HEK293 (cell line): ENCODE measurements around the gene CYP4V2.

Experiments used
- CTCF ChIA-PET: fragments of 350-600 bp; formaldehyde crosslinking; extraction: SDS; loops from one replicate; lab custom pipeline; 2021; ENCODE audit warnings: antibody characterized with exemption; lab: Yijun Ruan, JAX
- POLR2A ChIA-PET: fragments of 300-600 bp; formaldehyde crosslinking; extraction: SDS; loops from one replicate; lab custom pipeline; 2020; ENCODE audit warnings: antibody characterized with exemption, inconsistent platforms; lab: Yijun Ruan, JAX
- H3K27ac ChIP-seq: fragments of 200-500 bp; sonication (Bioruptor generic); 2 replicates; pipeline ENCODE4 v1.5.1; 2014; ENCODE audit warnings: low read depth, low read length, control low read depth, inconsistent platforms; ENCODE audit errors: extremely low read depth
- H3K36me3 ChIP-seq, 2 experiments: fragments of 200-500 bp in 1 of 2; sonication (Bioruptor generic) in 1 of 2; 1 replicate in 1 of 2; 2 replicates in 1 of 2; pipeline ENCODE4 v1.5.1; 2014 to 2017; ENCODE audit warnings: inconsistent platforms in 2 of 2, low read length in 2 of 2; ENCODE audit not compliant: control insufficient read depth in 2 of 2, insufficient read depth in 1 of 2
- H3K4me1 ChIP-seq: fragments of 200-500 bp; sonication (Bioruptor generic); 2 replicates; pipeline ENCODE4 v1.5.1; 2014; ENCODE audit warnings: mild to moderate bottlenecking, low read length, inconsistent platforms; ENCODE audit not compliant: control insufficient read depth, insufficient read depth
- H3K4me3 ChIP-seq: 2 replicates; pipeline ENCODE4 v1.5.1; 2011; ENCODE audit warnings: low read depth, mild to moderate bottlenecking, control low read depth, low read length, moderate library complexity
- H3K9me3 ChIP-seq: fragments of 200-500 bp; sonication (Bioruptor generic); 2 replicates; pipeline ENCODE4 v1.5.1; 2014; ENCODE audit warnings: low read depth, low read length, inconsistent platforms; ENCODE audit not compliant: control insufficient read depth, insufficient read depth
- EGR2 ChIP-seq: fragments of 450-650 bp; formaldehyde crosslinking; IDR thresholded peaks from 2 replicates; pipeline ENCODE4 v1.5.1; 2016; ENCODE audit warnings: low read depth, missing biosample characterization, missing genetic modification characterization
- HOXD13 ChIP-seq: sonication (generic); formaldehyde crosslinking; IDR thresholded peaks from 2 replicates; pipeline ENCODE4 v1.8.0; 2022; ENCODE audit warnings: missing genetic modification reagents, borderline replicate concordance
- KLF10 ChIP-seq: fragments of 450-650 bp; IDR thresholded peaks from 2 replicates; pipeline ENCODE4 v1.5.1; 2018; ENCODE audit warnings: missing biosample characterization, mild to moderate bottlenecking, missing genetic modification characterization
- OSR2 ChIP-seq: fragments of 450-650 bp; formaldehyde crosslinking; IDR thresholded peaks from 2 replicates; pipeline ENCODE4 v1.5.1; 2016; ENCODE audit warnings: missing biosample characterization, missing genetic modification characterization
- SCRT2 ChIP-seq: fragments of 450-650 bp; formaldehyde crosslinking; IDR thresholded peaks from 2 replicates; pipeline ENCODE4 v1.5.1; 2016; ENCODE audit warnings: missing biosample characterization, missing genetic modification characterization
- YY2 ChIP-seq: fragments of 450-650 bp; formaldehyde crosslinking; IDR thresholded peaks from 2 replicates; pipeline ENCODE4 v1.5.1; 2016; ENCODE audit warnings: missing biosample characterization, missing genetic modification characterization
- ZBTB17 ChIP-seq: fragments of 450-650 bp; formaldehyde crosslinking; IDR thresholded peaks from 2 replicates; pipeline ENCODE4 v1.5.1; 2016; ENCODE audit warnings: missing biosample characterization, missing genetic modification characterization
- ZFHX2 ChIP-seq: fragments of 450-650 bp; formaldehyde crosslinking; conservative IDR thresholded peaks from 2 replicates; pipeline ENCODE4 v1.5.1; 2016; ENCODE audit warnings: missing biosample characterization, missing genetic modification characterization
- ZNF138 ChIP-seq: fragments of 450-650 bp; formaldehyde crosslinking; IDR thresholded peaks from 2 replicates; pipeline ENCODE4 v1.5.1; 2016; ENCODE audit warnings: missing biosample characterization, missing genetic modification characterization, borderline replicate concordance
- ZNF16 ChIP-seq: fragments of 450-650 bp; formaldehyde crosslinking; IDR thresholded peaks from 2 replicates; pipeline ENCODE4 v1.5.1; 2016; ENCODE audit warnings: low read depth, missing biosample characterization, missing genetic modification characterization
- ZNF19 ChIP-seq: fragments of 450-650 bp; formaldehyde crosslinking; IDR thresholded peaks from 2 replicates; pipeline ENCODE4; 2016; ENCODE audit warnings: missing biosample characterization, missing genetic modification characterization, low read depth
- ZNF324 ChIP-seq: fragments of 450-650 bp; formaldehyde crosslinking; IDR thresholded peaks from 2 replicates; pipeline ENCODE4 v1.5.1; 2016; ENCODE audit warnings: missing biosample characterization, missing genetic modification characterization
- ZNF335 ChIP-seq: fragments of 450-650 bp; formaldehyde crosslinking; conservative IDR thresholded peaks from 2 replicates; pipeline ENCODE4 v1.5.1; 2016; ENCODE audit warnings: missing biosample characterization, missing genetic modification characterization
- ZNF341 ChIP-seq: fragments of 450-650 bp; formaldehyde crosslinking; IDR thresholded peaks from 2 replicates; pipeline ENCODE4; 2016; ENCODE audit warnings: low read depth, missing biosample characterization, missing genetic modification characterization
- ZNF416 ChIP-seq: fragments of 450-650 bp; formaldehyde crosslinking; IDR thresholded peaks from 2 replicates; pipeline ENCODE4 v1.5.1; 2016; ENCODE audit warnings: missing biosample characterization, missing genetic modification characterization
- ZNF621 ChIP-seq: fragments of 450-650 bp; formaldehyde crosslinking; IDR thresholded peaks from 2 replicates; pipeline ENCODE4 v1.5.1; 2017; ENCODE audit warnings: missing biosample characterization, missing genetic modification characterization
- ZNF654 ChIP-seq: fragments of 450-650 bp; formaldehyde crosslinking; IDR thresholded peaks from 2 replicates; pipeline ENCODE4 v1.5.1; 2016; ENCODE audit warnings: low read depth, missing biosample characterization, missing genetic modification characterization
- ZNF701 ChIP-seq: fragments of 450-650 bp; formaldehyde crosslinking; IDR thresholded peaks from 2 replicates; pipeline ENCODE4 v1.5.1; 2016; ENCODE audit warnings: missing biosample characterization, missing genetic modification characterization
- ZNF76 ChIP-seq: fragments of 450-650 bp; formaldehyde crosslinking; IDR thresholded peaks from 2 replicates; pipeline ENCODE4; 2016; ENCODE audit warnings: low read depth, missing biosample characterization, missing genetic modification characterization, borderline replicate concordance
- ZNF785 ChIP-seq: fragments of 450-650 bp; formaldehyde crosslinking; IDR thresholded peaks from 2 replicates; pipeline ENCODE4 v1.5.1; 2016; ENCODE audit warnings: missing biosample characterization, missing genetic modification characterization
- ZSCAN4 ChIP-seq: fragments of 450-650 bp; formaldehyde crosslinking; IDR thresholded peaks from 2 replicates; pipeline ENCODE4 v1.5.1; 2017; ENCODE audit warnings: missing biosample characterization, missing genetic modification characterization
- ZSCAN5A ChIP-seq: fragments of 450-650 bp; formaldehyde crosslinking; IDR thresholded peaks from 2 replicates; pipeline ENCODE4 v1.5.1; 2016; ENCODE audit warnings: missing biosample characterization, missing genetic modification characterization
- TF ChIP-seq, protein P1 (sequence below): fragments of 450-650 bp; formaldehyde crosslinking; IDR thresholded peaks from 2 replicates; pipeline ENCODE4 v1.5.1; 2016; ENCODE audit warnings: missing biosample characterization, missing genetic modification characterization
- TF ChIP-seq, protein P2 (sequence below): fragments of 450-650 bp; formaldehyde crosslinking; IDR thresholded peaks from 2 replicates; pipeline ENCODE4 v1.5.1; 2016; ENCODE audit warnings: missing biosample characterization, missing genetic modification characterization
- TF ChIP-seq, protein P3 (sequence below): fragments of 450-650 bp; formaldehyde crosslinking; optimal IDR thresholded peaks from 2 replicates; pipeline ENCODE3; 2016; ENCODE audit warnings: missing biosample characterization, mild to moderate bottlenecking, missing genetic modification characterization
- TF ChIP-seq, protein P4 (sequence below): fragments of 450-650 bp; formaldehyde crosslinking; IDR thresholded peaks from 2 replicates; pipeline ENCODE4 v1.5.1; 2016; ENCODE audit warnings: missing biosample characterization, missing genetic modification characterization, low read depth

Gene CYP4V2

GRCh38 chr4:186202490-186203140, 11.2 kb downstream of the CYP4V2 start:
- Histone ChIP-seq H3K9me3 (no peaks in the 10 kb centered on the region), H3K4me1 (no peaks in the 10 kb centered on the region; the same call in 1 of the 2 replicates), H3K36me3 (peaks cover 0 to 3% of the 10 kb centered on the region in 2 experiments; a peak in 1 of 3 replicates), H3K27ac (no peak overlapping the region), H3K4me3 (no peak overlapping the region)
- TF ChIP-seq, protein P1, sequence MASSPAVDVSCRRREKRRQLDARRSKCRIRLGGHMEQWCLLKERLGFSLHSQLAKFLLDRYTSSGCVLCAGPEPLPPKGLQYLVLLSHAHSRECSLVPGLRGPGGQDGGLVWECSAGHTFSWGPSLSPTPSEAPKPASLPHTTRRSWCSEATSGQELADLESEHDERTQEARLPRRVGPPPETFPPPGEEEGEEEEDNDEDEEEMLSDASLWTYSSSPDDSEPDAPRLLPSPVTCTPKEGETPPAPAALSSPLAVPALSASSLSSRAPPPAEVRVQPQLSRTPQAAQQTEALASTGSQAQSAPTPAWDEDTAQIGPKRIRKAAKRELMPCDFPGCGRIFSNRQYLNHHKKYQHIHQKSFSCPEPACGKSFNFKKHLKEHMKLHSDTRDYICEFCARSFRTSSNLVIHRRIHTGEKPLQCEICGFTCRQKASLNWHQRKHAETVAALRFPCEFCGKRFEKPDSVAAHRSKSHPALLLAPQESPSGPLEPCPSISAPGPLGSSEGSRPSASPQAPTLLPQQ (tag by site-specific recombination) = no peak
- TF ChIP-seq SCRT2 (tag by site-specific recombination) (no peak), ZSCAN5A (tag by site-specific recombination) (no peak), ZSCAN4 (tag by site-specific recombination) (peak; percentile 91)
- TF ChIP-seq, protein P2, sequence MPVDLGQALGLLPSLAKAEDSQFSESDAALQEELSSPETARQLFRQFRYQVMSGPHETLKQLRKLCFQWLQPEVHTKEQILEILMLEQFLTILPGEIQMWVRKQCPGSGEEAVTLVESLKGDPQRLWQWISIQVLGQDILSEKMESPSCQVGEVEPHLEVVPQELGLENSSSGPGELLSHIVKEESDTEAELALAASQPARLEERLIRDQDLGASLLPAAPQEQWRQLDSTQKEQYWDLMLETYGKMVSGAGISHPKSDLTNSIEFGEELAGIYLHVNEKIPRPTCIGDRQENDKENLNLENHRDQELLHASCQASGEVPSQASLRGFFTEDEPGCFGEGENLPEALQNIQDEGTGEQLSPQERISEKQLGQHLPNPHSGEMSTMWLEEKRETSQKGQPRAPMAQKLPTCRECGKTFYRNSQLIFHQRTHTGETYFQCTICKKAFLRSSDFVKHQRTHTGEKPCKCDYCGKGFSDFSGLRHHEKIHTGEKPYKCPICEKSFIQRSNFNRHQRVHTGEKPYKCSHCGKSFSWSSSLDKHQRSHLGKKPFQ (tag by site-specific recombination) = peak; percentile 80; the same call in 1 of the 2 replicates
- TF ChIP-seq, protein P3, sequence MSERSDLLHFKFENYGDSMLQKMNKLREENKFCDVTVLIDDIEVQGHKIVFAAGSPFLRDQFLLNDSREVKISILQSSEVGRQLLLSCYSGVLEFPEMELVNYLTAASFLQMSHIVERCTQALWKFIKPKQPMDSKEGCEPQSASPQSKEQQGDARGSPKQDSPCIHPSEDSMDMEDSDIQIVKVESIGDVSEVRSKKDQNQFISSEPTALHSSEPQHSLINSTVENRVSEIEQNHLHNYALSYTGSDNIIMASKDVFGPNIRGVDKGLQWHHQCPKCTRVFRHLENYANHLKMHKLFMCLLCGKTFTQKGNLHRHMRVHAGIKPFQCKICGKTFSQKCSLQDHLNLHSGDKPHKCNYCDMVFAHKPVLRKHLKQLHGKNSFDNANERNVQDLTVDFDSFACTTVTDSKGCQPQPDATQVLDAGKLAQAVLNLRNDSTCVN = peak; percentile 9
- CTCF ChIA-PET = interaction anchor here (0.7 to 1.5 kb wide), 4 partner anchors 10 to 385 kb away, joined by 3 to 6 read pairs (median 3); no protein-coding TSS in a partner anchor
- POLR2A ChIA-PET = interaction anchor here (1.2 kb wide), 1 partner anchor 11 kb away, joined by 3 read pairs; the partner anchor contains the start of gene CYP4V2

- CTCF ChIA-PET = interaction anchor here (0.6 to 1.4 kb wide), 7 partner anchors 11 to 909 kb away, joined by 3 to 4 read pairs (median 3); no protein-coding TSS in a partner anchor
- H3K27ac ChIP-seq = no peak overlapping the region; the same call in 1 of the 2 replicates
- TF ChIP-seq KLF10 (tag by site-specific recombination) = no peak
- TF ChIP-seq ZNF19 (tag by site-specific recombination) = no peak
- TF ChIP-seq ZNF324 (tag by site-specific recombination) = no peak
- TF ChIP-seq ZNF138 (tag by site-specific recombination) = no peak
- no peak for TF ChIP-seq ZNF16 (tag by site-specific recombination)
- TF ChIP-seq ZNF341 (tag by site-specific recombination) = no peak
- no peak for TF ChIP-seq ZNF785
- peak; percentile 62; the same call in 1 of the 2 replicates for TF ChIP-seq EGR2 (tag by site-specific recombination)
- TF ChIP-seq YY2 (tag by site-specific recombination) = no peak
- peak; percentile 32; the same call in 1 of the 2 replicates for TF ChIP-seq ZBTB17 (tag by site-specific recombination)
- TF ChIP-seq ZNF335 (tag by site-specific recombination) = no peak
- TF ChIP-seq, protein P4, sequence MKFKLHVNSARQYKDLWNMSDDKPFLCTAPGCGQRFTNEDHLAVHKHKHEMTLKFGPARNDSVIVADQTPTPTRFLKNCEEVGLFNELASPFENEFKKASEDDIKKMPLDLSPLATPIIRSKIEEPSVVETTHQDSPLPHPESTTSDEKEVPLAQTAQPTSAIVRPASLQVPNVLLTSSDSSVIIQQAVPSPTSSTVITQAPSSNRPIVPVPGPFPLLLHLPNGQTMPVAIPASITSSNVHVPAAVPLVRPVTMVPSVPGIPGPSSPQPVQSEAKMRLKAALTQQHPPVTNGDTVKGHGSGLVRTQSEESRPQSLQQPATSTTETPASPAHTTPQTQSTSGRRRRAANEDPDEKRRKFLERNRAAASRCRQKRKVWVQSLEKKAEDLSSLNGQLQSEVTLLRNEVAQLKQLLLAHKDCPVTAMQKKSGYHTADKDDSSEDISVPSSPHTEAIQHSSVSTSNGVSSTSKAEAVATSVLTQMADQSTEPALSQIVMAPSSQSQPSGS (tag by site-specific recombination) = no peak
- no peak for TF ChIP-seq ZNF654 (tag by site-specific recombination)
- no peak for TF ChIP-seq ZNF76 (tag by site-specific recombination)
- TF ChIP-seq OSR2 (tag by site-specific recombination) = no peak
- no peak for TF ChIP-seq ZNF621 (tag by site-specific recombination)
- peak; percentile 45 for TF ChIP-seq ZFHX2 (tag by site-specific recombination)
- TF ChIP-seq ZNF416 = no peak
- TF ChIP-seq HOXD13 = no peak
- no peak for TF ChIP-seq ZNF701 (tag by site-specific recombination)
These were observed 12.0 kb downstream of the CYP4V2 start for GRCh38 chr4:186203406-186203805.

More at GRCh38 chr4:186203406-186203805, 12.0 kb downstream of the CYP4V2 start:
- no peak overlapping the region for H3K4me3 ChIP-seq
- no peaks in the 10 kb centered on the region for H3K9me3 ChIP-seq
- peaks cover 0 to 11% of the 10 kb centered on the region in 2 experiments; a peak in 1 of 3 replicates for H3K36me3 ChIP-seq
- no peaks in the 10 kb centered on the region; the same call in 1 of the 2 replicates for H3K4me1 ChIP-seq
- POLR2A ChIA-PET = interaction anchor here (1.2 kb wide), 1 partner anchor 111 kb away, joined by 3 read pairs; no protein-coding TSS in a partner anchor
